ENCODE measurements around the gene MEMO1.
A peak's percentile ranks its signal among the peaks of the same experiment; 100 is the strongest.

The MEMO1 gene

DNA sequence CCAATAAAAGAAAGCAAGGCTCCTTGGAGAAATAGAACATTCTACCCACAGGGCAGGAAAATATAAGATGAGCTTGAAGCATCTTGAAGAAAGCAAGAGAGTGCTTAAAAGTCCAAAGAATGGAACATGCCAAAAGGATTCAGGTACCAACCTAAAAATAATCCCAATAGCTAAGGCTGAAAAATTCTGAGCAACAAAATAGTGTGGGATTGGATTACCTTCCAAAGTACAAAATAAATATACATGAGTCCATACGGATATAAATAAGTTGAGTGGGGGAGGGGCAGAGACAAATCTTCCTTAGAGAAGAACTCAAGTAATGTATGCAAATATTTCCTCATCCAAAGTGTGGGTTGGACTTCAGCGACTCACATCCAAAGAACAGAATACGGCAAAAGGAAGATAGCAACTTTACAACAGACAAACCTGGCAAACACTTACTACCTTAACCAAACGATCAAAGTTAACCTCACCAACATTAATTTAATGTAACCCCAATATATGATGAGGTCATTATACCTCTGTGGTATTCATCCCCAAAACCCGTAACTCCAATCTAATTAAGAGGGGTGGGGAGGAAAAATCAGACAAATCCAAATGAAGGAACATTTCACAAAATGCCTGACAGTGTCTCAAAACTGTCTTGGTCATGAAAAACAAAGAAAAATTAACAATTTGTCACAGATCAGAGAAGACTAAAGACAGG, 26.9 kb downstream of the MEMO1 start:
- H3K27me3 ChIP-seq (replicated peaks; ENCODE audit: control insufficient read depth, insufficient read depth, low read length): no peaks in the 10 kb centered on the region
- TF ChIP-seq, protein P1, sequence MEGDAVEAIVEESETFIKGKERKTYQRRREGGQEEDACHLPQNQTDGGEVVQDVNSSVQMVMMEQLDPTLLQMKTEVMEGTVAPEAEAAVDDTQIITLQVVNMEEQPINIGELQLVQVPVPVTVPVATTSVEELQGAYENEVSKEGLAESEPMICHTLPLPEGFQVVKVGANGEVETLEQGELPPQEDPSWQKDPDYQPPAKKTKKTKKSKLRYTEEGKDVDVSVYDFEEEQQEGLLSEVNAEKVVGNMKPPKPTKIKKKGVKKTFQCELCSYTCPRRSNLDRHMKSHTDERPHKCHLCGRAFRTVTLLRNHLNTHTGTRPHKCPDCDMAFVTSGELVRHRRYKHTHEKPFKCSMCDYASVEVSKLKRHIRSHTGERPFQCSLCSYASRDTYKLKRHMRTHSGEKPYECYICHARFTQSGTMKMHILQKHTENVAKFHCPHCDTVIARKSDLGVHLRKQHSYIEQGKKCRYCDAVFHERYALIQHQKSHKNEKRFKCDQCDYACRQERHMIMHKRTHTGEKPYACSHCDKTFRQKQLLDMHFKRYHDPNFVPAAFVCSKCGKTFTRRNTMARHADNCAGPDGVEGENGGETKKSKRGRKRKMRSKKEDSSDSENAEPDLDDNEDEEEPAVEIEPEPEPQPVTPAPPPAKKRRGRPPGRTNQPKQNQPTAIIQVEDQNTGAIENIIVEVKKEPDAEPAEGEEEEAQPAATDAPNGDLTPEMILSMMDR (IDR thresholded peaks at IDR 0.05; ENCODE audit: insufficient read depth, low read length, poor library complexity, severe bottlenecking): no peak
- H3K36me3 ChIP-seq (ENCODE audit: control insufficient read depth, insufficient read depth, low read length): no peaks in the 10 kb centered on the region
- H3K4me3 ChIP-seq (replicated peaks; ENCODE audit: low read depth, low read length): no peak overlapping the region
- no peak for DNase-seq (ENCODE audit: extremely low read depth, insufficient read length)

DNA sequence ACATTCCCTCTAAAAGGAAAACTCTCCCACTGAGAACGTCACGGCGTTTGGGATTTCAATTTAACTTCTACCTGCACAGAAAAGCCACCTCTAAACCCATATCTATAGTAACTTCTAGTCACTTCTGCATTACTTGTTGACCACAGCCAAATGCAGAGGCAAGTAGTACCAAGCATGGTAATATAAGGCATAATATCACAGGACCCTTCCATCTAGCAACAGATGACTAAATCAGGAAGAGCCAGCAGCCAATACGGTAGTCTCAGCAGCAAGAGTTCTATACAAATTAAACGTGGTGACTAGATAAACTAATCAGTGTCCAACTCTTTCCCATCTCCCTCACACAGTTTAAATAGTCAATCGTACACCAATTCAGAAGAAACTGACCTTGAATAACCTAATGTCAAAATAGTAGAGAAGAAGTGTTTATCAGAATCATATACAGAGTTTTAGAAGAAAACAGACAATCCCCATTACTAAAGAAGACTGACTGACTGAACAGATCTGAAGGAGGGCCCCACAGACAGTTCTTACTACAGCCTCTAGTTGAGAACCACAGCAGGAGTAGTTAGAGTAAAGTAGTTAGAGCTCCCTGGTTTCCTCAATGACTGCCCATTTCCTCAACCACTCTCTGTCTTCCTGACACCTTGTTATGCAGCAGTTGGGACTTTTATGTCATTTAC, 30.0 kb downstream of the MEMO1 start:
- Histone ChIP-seq H3K4me3 (replicated peaks; ENCODE audit: low read depth, low read length) (0 out of 2 replicates have a peak overlapping the region, but pooled peaks have one; percentile 13), H3K36me3 (ENCODE audit: control insufficient read depth, insufficient read depth, low read length) (no peaks in the 10 kb centered on the region), H3K27me3 (replicated peaks; ENCODE audit: control insufficient read depth, insufficient read depth, low read length) (no peaks in the 10 kb centered on the region)
- peak; percentile 49 for DNase-seq (ENCODE audit: extremely low read depth, insufficient read length)
- TF ChIP-seq, protein P1 (IDR thresholded peaks at IDR 0.05; ENCODE audit: insufficient read depth, low read length, poor library complexity, severe bottlenecking): no peak

- Histone ChIP-seq H3K36me3 (ENCODE audit: control insufficient read depth, insufficient read depth, low read length) (no peaks in the 10 kb centered on the region), H3K4me3 (replicated peaks; ENCODE audit: low read depth, low read length) (no peak overlapping the region), H3K27me3 (replicated peaks; ENCODE audit: control insufficient read depth, insufficient read depth, low read length) (no peaks in the 10 kb centered on the region)
- no peak for DNase-seq (ENCODE audit: extremely low read depth, insufficient read length)
- TF ChIP-seq, protein P1 (IDR thresholded peaks at IDR 0.05; ENCODE audit: insufficient read depth, low read length, poor library complexity, severe bottlenecking): no peak
These were observed 30.9 kb downstream of the MEMO1 start for GRCh38 chr2:31979956-31980355.

DNA sequence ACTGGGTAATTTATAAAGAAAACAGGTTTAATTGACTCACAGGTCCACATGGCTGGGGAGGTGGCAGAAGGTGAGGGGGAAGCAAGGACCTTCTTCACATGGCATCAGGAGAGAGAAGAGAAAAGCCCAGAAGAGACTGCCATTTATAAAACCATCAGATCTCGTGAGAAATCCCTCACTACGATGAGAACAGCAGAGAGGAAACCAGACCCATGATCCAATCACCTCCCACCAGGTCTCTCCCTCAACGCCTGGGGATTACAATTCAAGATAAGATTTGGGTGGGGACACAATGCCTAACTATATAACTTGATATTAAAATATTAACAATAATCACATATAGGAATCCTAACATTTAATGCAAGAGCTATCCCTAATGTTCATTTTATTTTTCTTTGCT, 31.8 kb downstream of the MEMO1 start:
- no peak for DNase-seq (ENCODE audit: extremely low read depth, insufficient read length)
- TF ChIP-seq, protein P1 (IDR thresholded peaks at IDR 0.05; ENCODE audit: insufficient read depth, low read length, poor library complexity, severe bottlenecking): no peak
- H3K36me3 ChIP-seq (ENCODE audit: control insufficient read depth, insufficient read depth, low read length): no peaks in the 10 kb centered on the region
- no peaks in the 10 kb centered on the region for H3K27me3 ChIP-seq (replicated peaks; ENCODE audit: control insufficient read depth, insufficient read depth, low read length)
- no peak overlapping the region for H3K4me3 ChIP-seq (replicated peaks; ENCODE audit: low read depth, low read length)

- Histone ChIP-seq H3K4me3 (replicated peaks; ENCODE audit: low read depth, low read length) (no peak overlapping the region), H3K36me3 (ENCODE audit: control insufficient read depth, insufficient read depth, low read length) (no peaks in the 10 kb centered on the region), H3K27me3 (replicated peaks; ENCODE audit: control insufficient read depth, insufficient read depth, low read length) (no peaks in the 10 kb centered on the region)
- no peak for DNase-seq (ENCODE audit: extremely low read depth, insufficient read length)
- TF ChIP-seq, protein P1 (IDR thresholded peaks at IDR 0.05; ENCODE audit: insufficient read depth, low read length, poor library complexity, severe bottlenecking): no peak
These were observed 32.4 kb downstream of the MEMO1 start for GRCh38 chr2:31978436-31978835.
